ENCODE data around the gene H2BK1.

DNA sequence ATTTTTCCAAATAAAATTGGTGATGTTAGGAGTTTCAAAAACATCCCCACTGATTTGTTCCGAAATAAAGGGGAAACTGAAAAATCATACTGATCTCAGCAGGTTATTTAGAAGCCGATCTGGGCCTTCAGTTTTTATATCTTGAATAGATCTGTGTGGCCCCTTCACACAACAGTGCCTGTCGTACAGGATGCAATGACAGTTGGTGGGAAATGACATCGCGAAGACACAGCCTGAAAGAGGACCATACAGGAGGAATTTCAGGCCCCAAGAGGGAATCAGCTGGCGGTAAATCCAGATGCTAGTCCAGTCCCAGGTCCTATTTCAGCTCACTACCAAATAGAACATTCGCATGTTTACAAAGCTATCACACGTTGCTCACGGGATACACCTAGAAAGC is 3.0 kb downstream of the H2BK1 start:
- TF ChIP-seq, protein P1, sequence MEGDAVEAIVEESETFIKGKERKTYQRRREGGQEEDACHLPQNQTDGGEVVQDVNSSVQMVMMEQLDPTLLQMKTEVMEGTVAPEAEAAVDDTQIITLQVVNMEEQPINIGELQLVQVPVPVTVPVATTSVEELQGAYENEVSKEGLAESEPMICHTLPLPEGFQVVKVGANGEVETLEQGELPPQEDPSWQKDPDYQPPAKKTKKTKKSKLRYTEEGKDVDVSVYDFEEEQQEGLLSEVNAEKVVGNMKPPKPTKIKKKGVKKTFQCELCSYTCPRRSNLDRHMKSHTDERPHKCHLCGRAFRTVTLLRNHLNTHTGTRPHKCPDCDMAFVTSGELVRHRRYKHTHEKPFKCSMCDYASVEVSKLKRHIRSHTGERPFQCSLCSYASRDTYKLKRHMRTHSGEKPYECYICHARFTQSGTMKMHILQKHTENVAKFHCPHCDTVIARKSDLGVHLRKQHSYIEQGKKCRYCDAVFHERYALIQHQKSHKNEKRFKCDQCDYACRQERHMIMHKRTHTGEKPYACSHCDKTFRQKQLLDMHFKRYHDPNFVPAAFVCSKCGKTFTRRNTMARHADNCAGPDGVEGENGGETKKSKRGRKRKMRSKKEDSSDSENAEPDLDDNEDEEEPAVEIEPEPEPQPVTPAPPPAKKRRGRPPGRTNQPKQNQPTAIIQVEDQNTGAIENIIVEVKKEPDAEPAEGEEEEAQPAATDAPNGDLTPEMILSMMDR (IDR thresholded peaks at IDR 0.05): no peak
- TF ChIP-seq POLR2A (IDR thresholded peaks at IDR 0.05): no peak
- no peak for TF ChIP-seq EP300 (IDR thresholded peaks at IDR 0.05)
- TF ChIP-seq POLR2AphosphoS5 (IDR thresholded peaks at IDR 0.05): no peak

All from sigmoid colon (tissue), 4 donors.